Measurements from ENCODE around the gene C4BPB. TPM values are rescaled to one million over a fixed set of nuclear protein-coding genes. Genes with fewer than 3 reads are reported as not detected.

Gene C4BPB
- total RNA-seq, 1 donor: not detected

DNA sequence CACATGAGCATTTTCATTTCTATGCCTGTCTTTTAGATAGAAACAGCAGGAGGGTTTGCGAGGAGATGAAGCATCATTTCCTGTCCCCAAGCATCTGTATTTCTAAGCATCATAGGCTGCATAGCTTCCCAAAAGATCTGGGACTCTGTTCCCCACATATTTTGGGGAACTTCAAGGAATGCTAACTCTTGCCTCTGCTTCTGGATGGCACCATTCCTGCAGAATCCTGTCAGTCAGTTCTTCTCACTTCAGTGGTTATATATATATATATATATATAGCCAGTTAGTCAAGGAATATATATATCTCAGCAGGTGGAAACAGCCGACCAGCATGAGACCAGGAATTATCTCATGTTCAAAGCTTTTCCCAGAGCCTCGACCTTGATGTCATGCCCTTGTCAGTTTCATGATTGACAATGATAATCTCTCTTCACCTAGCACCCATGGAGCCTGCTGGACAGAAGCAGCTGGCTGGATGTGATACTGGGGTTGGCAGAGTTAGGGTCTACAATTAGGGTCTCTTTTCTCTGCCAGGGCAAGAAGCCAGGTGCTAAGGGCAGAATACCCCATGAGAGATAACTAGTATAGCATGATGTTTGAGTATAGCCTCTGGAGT, 33.2 kb upstream of the C4BPB start:
- Histone ChIP-seq H3K27ac (ENCODE audit: low read depth, low read length) (no peak overlapping the region), H2AFZ (ENCODE audit: low read length) (no peak overlapping the region), H3K9me3 (ENCODE audit: low read depth, low read length) (no peaks in the 10 kb centered on the region), H3K27me3 (ENCODE audit: insufficient read depth, low read length) (no peaks in the 10 kb centered on the region), H4K20me1 (ENCODE audit: insufficient read depth, low read length) (no peaks in the 10 kb centered on the region), H3K4me3 (ENCODE audit: insufficient read depth, low read length) (no peak overlapping the region), H3K79me2 (ENCODE audit: insufficient read depth, low read length) (peaks cover 3% of the 10 kb centered on the region), H3K36me3 (ENCODE audit: insufficient read depth, low read length) (no peaks in the 10 kb centered on the region), H3K4me2 (ENCODE audit: insufficient read depth, low read length) (no peak overlapping the region), H3K4me1 (ENCODE audit: insufficient read depth, low read length) (peaks cover 23% of the 10 kb centered on the region)
- TF ChIP-seq, protein P1, sequence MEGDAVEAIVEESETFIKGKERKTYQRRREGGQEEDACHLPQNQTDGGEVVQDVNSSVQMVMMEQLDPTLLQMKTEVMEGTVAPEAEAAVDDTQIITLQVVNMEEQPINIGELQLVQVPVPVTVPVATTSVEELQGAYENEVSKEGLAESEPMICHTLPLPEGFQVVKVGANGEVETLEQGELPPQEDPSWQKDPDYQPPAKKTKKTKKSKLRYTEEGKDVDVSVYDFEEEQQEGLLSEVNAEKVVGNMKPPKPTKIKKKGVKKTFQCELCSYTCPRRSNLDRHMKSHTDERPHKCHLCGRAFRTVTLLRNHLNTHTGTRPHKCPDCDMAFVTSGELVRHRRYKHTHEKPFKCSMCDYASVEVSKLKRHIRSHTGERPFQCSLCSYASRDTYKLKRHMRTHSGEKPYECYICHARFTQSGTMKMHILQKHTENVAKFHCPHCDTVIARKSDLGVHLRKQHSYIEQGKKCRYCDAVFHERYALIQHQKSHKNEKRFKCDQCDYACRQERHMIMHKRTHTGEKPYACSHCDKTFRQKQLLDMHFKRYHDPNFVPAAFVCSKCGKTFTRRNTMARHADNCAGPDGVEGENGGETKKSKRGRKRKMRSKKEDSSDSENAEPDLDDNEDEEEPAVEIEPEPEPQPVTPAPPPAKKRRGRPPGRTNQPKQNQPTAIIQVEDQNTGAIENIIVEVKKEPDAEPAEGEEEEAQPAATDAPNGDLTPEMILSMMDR (IDR thresholded peaks at IDR 0.05; ENCODE audit: extremely low read depth, low read depth, low read length): no peak
- no peak for DNase-seq (ENCODE audit: insufficient read length, low spot score, missing footprints)

DNA sequence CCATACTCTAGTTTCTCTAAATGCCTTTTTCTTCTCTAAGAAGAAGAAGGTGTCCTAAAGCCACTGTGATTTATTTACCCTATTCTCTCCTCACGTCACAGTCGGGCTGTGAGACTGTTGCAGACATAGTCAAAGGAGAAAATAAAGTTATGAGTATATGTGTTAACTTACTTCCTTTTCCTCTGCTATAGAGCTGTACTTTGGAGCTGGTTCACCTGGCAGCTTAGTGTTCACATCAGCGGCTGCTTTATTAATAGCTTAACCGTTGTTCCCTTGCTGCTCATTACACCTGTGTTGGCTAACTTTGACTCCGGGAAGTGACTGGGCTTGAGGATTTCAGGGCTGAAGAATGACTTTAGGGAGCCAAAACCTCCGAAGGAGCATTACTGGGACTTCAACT, 32.0 kb upstream of the C4BPB start:
- H3K4me3 ChIP-seq (ENCODE audit: insufficient read depth, low read length): no peak overlapping the region
- H3K27ac ChIP-seq (ENCODE audit: low read depth, low read length): no peak overlapping the region
- H4K20me1 ChIP-seq (ENCODE audit: insufficient read depth, low read length): no peaks in the 10 kb centered on the region
- H2AFZ ChIP-seq (ENCODE audit: low read length): no peak overlapping the region
- H3K4me1 ChIP-seq (ENCODE audit: insufficient read depth, low read length): peaks cover 16% of the 10 kb centered on the region
- H3K79me2 ChIP-seq (ENCODE audit: insufficient read depth, low read length): no peaks in the 10 kb centered on the region
- H3K4me2 ChIP-seq (ENCODE audit: insufficient read depth, low read length): no peak overlapping the region
- DNase-seq (ENCODE audit: insufficient read length, low spot score, missing footprints): no peak
- H3K27me3 ChIP-seq (ENCODE audit: insufficient read depth, low read length): no peaks in the 10 kb centered on the region
- TF ChIP-seq, protein P1 (IDR thresholded peaks at IDR 0.05; ENCODE audit: extremely low read depth, low read depth, low read length): no peak
- H3K36me3 ChIP-seq (ENCODE audit: insufficient read depth, low read length): no peaks in the 10 kb centered on the region
- H3K9me3 ChIP-seq (ENCODE audit: low read depth, low read length): no peaks in the 10 kb centered on the region

DNA sequence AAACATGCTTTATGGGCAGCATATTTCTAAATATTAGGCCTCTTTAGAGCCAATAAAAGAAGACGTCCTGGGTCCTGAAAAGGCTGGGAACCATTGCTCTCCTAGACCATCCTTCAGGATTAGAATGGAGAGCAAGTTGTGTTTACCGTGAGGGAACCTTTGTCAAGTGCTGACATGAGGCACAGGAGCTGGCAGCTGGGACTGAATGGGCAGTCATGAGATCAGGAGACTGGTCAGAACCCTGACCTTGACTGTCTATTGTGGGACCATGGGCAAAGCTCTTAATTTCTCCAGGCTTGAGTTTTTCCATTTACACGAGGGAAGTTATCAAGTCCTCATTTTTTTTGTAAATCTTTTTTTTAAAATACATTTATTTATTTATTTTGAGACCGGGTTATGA, 30.4 kb upstream of the C4BPB start:
- no peaks in the 10 kb centered on the region for H3K36me3 ChIP-seq (ENCODE audit: insufficient read depth, low read length)
- H3K9me3 ChIP-seq (ENCODE audit: low read depth, low read length): no peaks in the 10 kb centered on the region
- H3K4me2 ChIP-seq (ENCODE audit: insufficient read depth, low read length): no peak overlapping the region
- no peaks in the 10 kb centered on the region for H3K79me2 ChIP-seq (ENCODE audit: insufficient read depth, low read length)
- no peak overlapping the region for H3K27ac ChIP-seq (ENCODE audit: low read depth, low read length)
- H3K27me3 ChIP-seq (ENCODE audit: insufficient read depth, low read length): no peaks in the 10 kb centered on the region
- no peak overlapping the region for H2AFZ ChIP-seq (ENCODE audit: low read length)
- TF ChIP-seq, protein P1 (IDR thresholded peaks at IDR 0.05; ENCODE audit: extremely low read depth, low read depth, low read length): no peak
- H4K20me1 ChIP-seq (ENCODE audit: insufficient read depth, low read length): no peaks in the 10 kb centered on the region
- no peak overlapping the region for H3K4me3 ChIP-seq (ENCODE audit: insufficient read depth, low read length)
- H3K4me1 ChIP-seq (ENCODE audit: insufficient read depth, low read length): peaks cover 4% of the 10 kb centered on the region
- DNase-seq (ENCODE audit: insufficient read length, low spot score, missing footprints): no peak

DNA sequence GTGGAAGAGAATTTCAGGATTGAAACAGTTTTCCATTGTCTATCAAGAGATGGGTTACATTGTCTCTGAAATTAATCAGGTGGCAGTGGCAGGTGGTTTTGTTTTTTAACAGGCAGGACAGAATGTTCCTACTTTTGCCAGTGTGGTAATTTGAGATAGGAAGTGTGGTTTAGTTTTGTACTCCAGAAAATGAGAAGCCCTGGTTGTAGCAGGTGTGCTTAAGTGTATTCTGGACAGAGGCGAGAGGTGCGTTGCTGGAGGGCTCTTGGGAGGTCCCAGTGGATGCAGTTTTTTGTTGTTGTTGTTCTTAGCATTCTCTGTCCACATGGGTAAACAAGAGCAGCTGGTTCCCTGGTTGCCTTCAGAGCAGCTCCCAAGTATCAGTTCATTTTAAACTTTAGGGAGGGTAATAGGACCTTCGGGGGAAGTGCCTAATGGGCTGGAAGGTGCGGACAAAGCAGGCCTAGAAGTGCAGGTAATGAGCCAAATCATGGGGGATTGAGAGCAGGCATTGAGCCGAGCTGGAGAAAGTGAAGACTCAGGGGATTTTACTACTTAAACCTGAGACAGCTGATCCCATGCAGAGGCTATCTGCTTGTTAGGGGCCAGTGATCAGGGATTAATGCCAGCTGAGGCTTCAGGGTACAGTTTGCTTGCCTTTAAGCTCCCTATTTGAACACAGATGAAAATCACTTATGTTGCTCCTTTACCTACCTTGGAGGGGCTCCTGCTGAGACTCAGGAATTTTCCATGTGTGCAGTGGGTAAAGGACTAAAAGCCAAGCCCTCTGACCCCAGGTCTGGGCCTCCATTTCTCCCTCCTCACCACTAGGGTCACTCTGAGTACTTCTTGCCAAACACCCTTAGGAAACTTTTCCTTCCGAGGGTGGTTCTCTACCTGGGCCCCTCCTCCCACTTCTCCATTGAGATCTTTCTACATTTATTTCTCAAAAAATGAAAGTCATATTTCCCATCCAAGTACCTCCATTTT, 29.5 kb upstream of the C4BPB start:
- H3K36me3 ChIP-seq (ENCODE audit: insufficient read depth, low read length): no peaks in the 10 kb centered on the region

More for the DNA sequence above, 29.5 kb upstream of the C4BPB start:
- H3K4me1 ChIP-seq (ENCODE audit: insufficient read depth, low read length): no peaks in the 10 kb centered on the region
- H3K27ac ChIP-seq (ENCODE audit: low read depth, low read length): no peak overlapping the region
- no peak overlapping the region for H2AFZ ChIP-seq (ENCODE audit: low read length)
- TF ChIP-seq, protein P1 (IDR thresholded peaks at IDR 0.05; ENCODE audit: extremely low read depth, low read depth, low read length): no peak
- no peaks in the 10 kb centered on the region for H3K27me3 ChIP-seq (ENCODE audit: insufficient read depth, low read length)
- H4K20me1 ChIP-seq (ENCODE audit: insufficient read depth, low read length): no peaks in the 10 kb centered on the region
- H3K4me3 ChIP-seq (ENCODE audit: insufficient read depth, low read length): no peak overlapping the region
- no peaks in the 10 kb centered on the region for H3K79me2 ChIP-seq (ENCODE audit: insufficient read depth, low read length)
- no peak for DNase-seq (ENCODE audit: insufficient read length, low spot score, missing footprints)
- H3K4me2 ChIP-seq (ENCODE audit: insufficient read depth, low read length): no peak overlapping the region
- no peaks in the 10 kb centered on the region for H3K9me3 ChIP-seq (ENCODE audit: low read depth, low read length)
